ENCODE measurements around the gene DUOXA2.
"Not testable (repeated sequence)": the region's sequence is repeated elsewhere in the genome, so short reads cannot be mapped to it uniquely, and the experiment has no call there.

DUOXA2 gene

GRCh38 chr15:45114076-45114750, at the start of gene DUOXA2, which contains the start of gene DUOX2:
TSS of gene DUOXA2 (plus strand) at chr15:45114326. CDS start at chr15:45114606, 280 bp downstream.
TSS of gene DUOX2 (minus strand) at chr15:45114172. CDS start at chr15:45113411, 761 bp downstream.
- no peak for DNase-seq (ENCODE audit: low read depth)

GRCh38 chr15:45064386-45064785, 49.7 kb upstream of the DUOXA2 start:
- no peak for DNase-seq (ENCODE audit: low read depth)

- not testable (repeated sequence) for DNase-seq (ENCODE audit: low read depth)
Observed at GRCh38 chr15:45069942-45070360, 44.2 kb upstream of the DUOXA2 start.

- DNase-seq (ENCODE audit: low read depth): not testable (repeated sequence)
Observed at GRCh38 chr15:45073602-45074001, 40.5 kb upstream of the DUOXA2 start.

- DNase-seq (ENCODE audit: low read depth): not testable (repeated sequence)
Observed at GRCh38 chr15:45075440-45076320, 38.4 kb upstream of the DUOXA2 start.

GRCh38 chr15:45077391-45077790, 36.7 kb upstream of the DUOXA2 start:
- DNase-seq (ENCODE audit: low read depth): not testable (repeated sequence)

GRCh38 chr15:45079201-45079600, 34.9 kb upstream of the DUOXA2 start:
- not testable (repeated sequence) for DNase-seq (ENCODE audit: low read depth)

- not testable (repeated sequence) for DNase-seq (ENCODE audit: low read depth)
Observed at GRCh38 chr15:45079628-45080246, 34.4 kb upstream of the DUOXA2 start.

- DNase-seq (ENCODE audit: low read depth): not testable (repeated sequence)
Observed at GRCh38 chr15:45080593-45080992, 33.5 kb upstream of the DUOXA2 start.

- not testable (repeated sequence) for DNase-seq (ENCODE audit: low read depth)
Observed at GRCh38 chr15:45082412-45082811, 31.7 kb upstream of the DUOXA2 start.

GRCh38 chr15:45083223-45083622, 30.9 kb upstream of the DUOXA2 start:
- DNase-seq (ENCODE audit: low read depth): no peak

- DNase-seq (ENCODE audit: low read depth): no peak
Observed at GRCh38 chr15:45084163-45084562, 30.0 kb upstream of the DUOXA2 start.

- DNase-seq (ENCODE audit: low read depth): no peak
Observed at GRCh38 chr15:45087513-45087912, 26.6 kb upstream of the DUOXA2 start.

- DNase-seq (ENCODE audit: low read depth): no peak
Observed at GRCh38 chr15:45088801-45089711, 25.1 kb upstream of the DUOXA2 start.

- no peak for DNase-seq (ENCODE audit: low read depth)
Observed at GRCh38 chr15:45089712-45090373, 24.3 kb upstream of the DUOXA2 start.

- peak; percentile 24 for DNase-seq (ENCODE audit: low read depth)
Observed at GRCh38 chr15:45091161-45091560, 23.0 kb upstream of the DUOXA2 start.

- DNase-seq (ENCODE audit: low read depth): no peak
Observed at GRCh38 chr15:45091576-45091975, 22.6 kb upstream of the DUOXA2 start.

- DNase-seq (ENCODE audit: low read depth): no peak
Observed at GRCh38 chr15:45093013-45093412, 21.1 kb upstream of the DUOXA2 start.

- DNase-seq (ENCODE audit: low read depth): no peak
Observed at GRCh38 chr15:45093622-45094357, 20.3 kb upstream of the DUOXA2 start.

- DNase-seq (ENCODE audit: low read depth): no peak
Observed at GRCh38 chr15:45094358-45094730, 19.8 kb upstream of the DUOXA2 start.
